ENCODE results near the gene IFNL3.

Gene IFNL3

DNA sequence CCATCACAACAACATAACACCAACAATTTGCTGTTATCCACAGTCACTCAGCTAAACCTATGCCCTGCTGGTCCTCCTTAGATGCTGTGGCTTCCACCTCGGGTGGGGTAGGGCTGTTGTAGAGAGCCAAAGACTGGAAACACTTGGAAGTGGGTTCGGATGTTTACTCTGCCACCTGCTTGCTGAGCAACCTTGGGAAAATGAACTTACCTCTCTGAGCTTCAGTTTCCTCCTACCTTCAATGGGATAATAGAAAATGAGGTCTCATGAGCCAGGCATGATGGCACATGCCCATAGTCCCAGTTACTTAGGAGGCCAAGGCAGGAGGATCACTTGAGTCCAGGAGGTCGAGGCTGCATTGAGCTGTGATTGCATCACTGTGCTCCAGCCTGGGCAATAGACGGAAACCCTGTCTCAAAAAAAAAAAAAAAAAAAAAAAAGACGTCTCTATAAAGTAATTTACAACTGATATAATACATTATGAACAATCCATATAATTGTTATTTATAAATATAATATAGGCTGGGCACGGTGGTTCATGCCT is 37.4 kb downstream of the IFNL3 start:
- no peak overlapping the region for H3K27ac ChIP-seq
- TF ChIP-seq ZFX (IDR thresholded peaks at IDR 0.05) (no peak), CTCF (conservative IDR thresholded peaks at IDR 0.05) (no peak)

DNA sequence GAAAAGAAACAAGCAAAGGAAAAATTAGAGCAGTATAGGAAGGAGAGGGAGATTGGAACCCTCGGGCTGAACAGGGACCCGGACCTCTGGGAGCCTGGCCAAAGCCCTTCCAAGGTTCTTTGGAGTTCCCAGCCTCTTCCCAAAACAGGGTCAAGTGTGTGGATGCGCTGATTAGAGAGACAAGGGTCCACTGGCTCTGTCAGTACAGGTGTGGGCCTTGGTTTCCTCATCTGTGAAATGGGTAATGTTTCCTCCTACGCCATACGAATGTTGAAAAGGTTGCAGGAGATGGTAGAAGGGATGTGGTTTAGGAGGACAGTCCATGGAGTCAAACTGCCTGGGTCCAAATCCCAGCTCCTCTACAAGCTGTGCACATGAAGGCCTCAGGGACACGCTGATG is 38.7 kb downstream of the IFNL3 start:
- no peak overlapping the region for H3K27ac ChIP-seq
- no peak for TF ChIP-seq ZFX (IDR thresholded peaks at IDR 0.05)
- TF ChIP-seq CTCF (conservative IDR thresholded peaks at IDR 0.05) = no peak

- TF ChIP-seq CTCF (conservative IDR thresholded peaks at IDR 0.05) (no peak), ZFX (IDR thresholded peaks at IDR 0.05) (no peak)
- no peak overlapping the region for H3K27ac ChIP-seq
These were observed 39.4 kb downstream of the IFNL3 start for GRCh38 chr19:39205449-39205764.

DNA sequence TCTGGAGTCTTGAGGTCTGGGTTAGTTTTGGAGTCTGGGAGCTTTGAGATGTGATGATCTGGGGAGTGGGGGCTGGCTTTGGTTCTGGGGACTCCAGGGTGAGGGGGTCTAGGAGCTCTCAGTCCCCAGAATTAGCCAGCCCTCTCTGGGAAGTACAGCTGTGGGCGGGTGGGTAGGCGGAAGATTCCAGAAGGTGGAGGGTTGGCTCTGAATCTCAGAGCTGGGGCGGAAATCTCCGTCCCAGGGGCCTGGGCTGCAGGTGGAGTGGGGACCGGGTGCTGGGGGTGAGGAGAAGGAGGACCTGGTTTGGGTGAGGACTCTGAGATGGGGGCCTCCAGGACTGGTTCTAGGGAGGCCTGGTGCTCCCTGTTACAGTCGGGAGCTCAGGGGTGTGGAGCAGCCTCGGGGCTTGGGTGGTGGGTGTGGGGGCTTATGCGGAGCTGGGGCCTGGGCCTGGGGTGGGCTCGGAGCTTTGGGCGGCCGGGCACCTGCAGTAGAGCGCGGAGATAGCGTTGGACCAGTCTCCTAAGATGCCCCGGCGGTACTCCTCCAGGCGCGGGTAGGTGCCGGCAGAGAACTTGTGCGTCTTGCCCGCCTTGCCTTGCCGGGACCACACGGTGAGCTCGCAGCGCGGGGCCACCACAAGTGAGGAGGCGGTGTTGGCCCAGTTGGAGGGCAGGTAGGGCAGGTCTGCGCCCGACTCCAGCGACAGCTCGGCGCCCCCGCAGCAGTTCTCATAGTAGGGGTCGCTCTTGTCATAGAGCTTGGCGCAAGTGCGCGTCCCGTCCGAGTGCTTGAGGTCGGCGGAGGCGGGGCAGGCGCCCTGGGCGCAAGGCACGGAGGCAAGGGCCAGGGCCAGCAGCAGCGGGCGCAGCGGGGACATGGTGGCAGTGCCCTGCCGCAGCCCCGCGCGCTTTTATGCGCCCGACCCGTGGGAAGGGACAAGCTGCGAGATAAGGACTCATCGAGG is 41.1 kb downstream of the IFNL3 start, which contains the start of gene SYCN:
Gene SYCN, minus strand, starts transcription at position 892 of the 970 bp plus-strand sequence. Its CDS starts 9 bp downstream, at position 883.
- TF ChIP-seq ZFX (IDR thresholded peaks at IDR 0.05) (no peak), CTCF (conservative IDR thresholded peaks at IDR 0.05) (no peak)
- no peak within 1 kb of the TSS for H3K27ac ChIP-seq

GRCh38 chr19:39202998-39203355 is 41.8 kb downstream of the IFNL3 start:
- no peak for TF ChIP-seq ZFX (IDR thresholded peaks at IDR 0.05)
- TF ChIP-seq CTCF (conservative IDR thresholded peaks at IDR 0.05) = no peak
- H3K27ac ChIP-seq = no peak overlapping the region

- TF ChIP-seq ZFX (IDR thresholded peaks at IDR 0.05) = no peak
- no peak for TF ChIP-seq CTCF (conservative IDR thresholded peaks at IDR 0.05)
These were observed 44.0 kb downstream of the IFNL3 start for GRCh38 chr19:39200803-39201115.

DNA sequence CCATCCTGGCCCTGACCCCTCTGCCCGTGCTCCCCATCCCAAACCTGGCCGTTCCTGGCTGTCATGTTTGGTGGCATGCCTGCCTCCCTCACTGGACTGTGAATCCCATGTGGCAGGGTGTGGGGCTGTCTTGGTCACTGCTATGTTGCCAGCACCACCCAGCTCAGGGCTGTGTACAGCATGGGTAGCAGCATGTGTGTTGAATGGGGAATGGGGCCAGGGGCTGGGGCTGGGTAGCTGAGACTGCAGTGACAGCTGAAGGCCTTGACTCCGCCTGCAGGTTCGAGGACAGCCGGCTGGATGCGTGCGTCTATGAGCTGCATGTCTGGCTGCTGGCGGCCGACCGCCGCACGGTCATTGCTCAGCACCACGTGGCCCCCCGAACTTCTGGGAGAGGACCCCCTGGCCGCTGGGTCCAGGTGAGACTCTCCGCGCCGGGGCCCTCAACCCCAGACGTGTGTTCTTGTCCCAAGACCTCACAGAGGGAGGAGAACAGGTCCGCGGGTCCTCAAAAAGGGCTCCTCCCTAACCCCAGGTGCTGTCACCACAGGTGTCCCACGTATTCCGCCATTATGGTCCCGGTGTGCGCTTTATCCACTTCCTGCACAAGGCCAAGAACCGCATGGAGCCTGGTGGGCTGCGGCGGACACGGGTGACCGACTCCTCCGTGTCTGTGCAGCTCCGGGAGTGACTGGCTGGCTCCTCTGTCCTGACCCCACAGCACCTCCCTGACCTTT is 44.6 kb downstream of the IFNL3 start:
- no peak overlapping the region for H3K27ac ChIP-seq
- TF ChIP-seq CTCF (conservative IDR thresholded peaks at IDR 0.05) (no peak), ZFX (IDR thresholded peaks at IDR 0.05) (no peak)

More at GRCh38 chr19:39200803-39201115, 44.0 kb downstream of the IFNL3 start:
- no peak overlapping the region for H3K27ac ChIP-seq

All from C4-2B (cell line).